ENCODE results near the gene TEDC2.

The TEDC2 gene

DNA sequence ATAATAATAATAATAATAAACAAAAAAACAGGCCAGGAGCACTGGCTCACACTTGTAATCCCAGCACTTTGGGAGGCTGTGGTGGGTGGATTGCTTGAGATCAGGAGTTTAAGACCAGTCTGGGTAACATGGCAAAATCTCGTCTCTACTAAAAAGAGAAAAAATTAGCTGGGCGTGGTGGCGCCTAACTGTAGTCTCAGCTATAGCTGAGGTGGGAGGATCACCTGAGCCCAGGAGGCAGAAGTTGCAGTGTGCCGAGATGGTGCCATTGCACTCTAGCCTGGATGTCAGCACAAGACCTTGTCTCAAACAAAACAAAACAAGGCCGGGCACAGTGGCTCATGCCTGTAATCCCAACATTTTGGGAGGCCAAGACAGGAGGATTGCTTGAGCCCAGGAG, 35.1 kb downstream of the TEDC2 start:
- DNase-seq (ENCODE audit: low read depth): no peak

DNA sequence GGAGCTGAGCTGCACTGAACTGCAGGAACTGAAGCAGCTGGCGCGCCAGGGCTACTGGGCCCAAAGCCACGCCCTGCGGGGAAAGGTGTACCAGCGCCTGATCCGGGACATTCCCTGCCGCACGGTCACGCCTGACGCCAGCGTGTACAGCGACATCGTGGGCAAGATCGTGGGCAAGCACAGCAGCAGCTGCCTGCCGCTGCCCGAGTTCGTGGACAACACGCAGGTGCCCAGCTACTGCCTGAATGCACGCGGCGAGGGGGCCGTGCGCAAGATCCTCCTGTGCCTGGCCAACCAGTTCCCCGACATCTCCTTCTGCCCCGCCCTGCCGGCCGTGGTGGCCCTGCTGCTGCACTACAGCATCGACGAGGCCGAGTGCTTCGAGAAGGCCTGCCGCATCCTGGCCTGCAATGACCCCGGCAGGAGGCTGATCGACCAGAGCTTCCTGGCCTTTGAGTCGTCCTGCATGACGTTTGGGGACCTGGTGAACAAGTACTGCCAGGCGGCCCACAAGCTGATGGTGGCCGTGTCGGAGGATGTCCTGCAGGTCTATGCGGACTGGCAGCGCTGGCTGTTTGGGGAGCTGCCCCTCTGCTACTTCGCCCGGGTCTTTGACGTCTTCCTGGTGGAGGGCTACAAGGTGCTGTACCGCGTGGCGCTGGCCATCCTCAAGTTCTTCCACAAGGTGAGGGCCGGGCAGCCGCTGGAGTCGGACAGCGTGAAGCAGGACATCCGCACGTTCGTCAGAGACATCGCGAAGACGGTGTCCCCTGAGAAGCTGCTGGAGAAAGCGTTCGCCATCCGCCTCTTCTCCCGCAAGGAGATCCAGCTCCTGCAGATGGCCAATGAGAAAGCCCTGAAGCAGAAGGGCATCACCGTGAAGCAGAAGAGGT, 36.6 kb downstream of the TEDC2 start:
- no peak for DNase-seq (ENCODE audit: low read depth)

DNA sequence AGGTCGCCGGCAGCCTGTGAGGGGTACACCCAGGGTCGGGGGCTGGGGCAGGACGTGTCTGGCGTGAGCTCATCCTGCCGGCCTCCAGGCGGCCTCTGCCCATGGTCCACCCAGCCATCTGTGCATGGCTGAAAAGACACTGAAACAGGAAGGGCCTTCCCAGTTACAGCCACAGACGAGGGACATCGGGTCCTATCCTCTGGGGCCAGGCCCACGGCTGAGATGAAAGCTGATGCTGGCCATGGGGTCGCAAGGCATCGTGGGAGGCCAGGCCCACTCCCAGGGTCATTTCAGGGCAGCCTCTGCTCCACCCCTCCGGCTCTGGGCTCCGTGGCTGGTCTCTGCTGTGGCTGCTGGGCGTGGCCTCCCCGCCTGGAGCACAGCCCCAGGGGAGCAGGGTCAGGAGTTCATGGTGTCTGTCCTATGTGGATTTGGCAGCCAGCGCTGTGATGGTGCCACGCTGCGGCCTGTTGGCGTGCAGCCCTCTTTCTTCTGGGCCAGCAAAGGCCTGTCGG, 37.3 kb downstream of the TEDC2 start:
- DNase-seq (ENCODE audit: low read depth): no peak

DNA sequence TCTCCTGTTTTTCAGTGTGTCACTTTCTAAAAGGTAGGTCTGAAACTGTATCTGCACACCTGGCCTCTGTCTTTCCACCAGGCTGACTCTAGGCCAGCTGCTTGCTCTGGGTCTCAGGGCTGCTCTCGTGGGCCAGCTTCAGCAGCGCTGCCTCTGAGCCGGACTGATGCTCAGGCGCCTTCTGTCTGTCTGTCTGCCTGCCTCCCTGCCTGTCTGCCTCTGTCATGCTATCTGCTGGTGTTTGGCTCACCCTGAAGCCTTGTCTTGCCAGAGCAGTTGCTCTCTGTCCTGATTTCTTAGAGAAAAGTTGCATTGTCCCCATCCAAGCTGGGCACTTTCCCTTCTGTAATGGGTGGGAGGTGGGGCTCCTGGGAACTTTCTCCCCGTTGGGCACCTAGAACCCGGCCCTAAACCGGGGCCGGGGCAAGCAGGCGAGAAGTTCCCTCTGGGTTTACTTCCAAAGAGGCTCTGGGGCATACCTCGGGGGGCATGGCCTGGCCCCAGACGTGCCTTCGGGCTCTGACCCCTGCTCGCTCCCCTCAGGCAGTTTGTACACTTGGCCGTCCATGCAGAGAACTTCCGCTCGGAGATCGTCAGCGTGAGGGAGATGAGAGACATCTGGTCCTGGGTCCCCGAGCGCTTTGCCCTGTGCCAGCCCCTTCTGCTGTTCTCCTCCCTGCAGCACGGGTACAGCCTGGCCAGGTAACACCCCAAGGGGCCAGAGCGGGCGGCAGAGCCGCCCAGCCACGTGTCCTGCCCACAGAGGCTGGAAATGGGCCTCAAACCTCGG, 38.0 kb downstream of the TEDC2 start:
- no peak for DNase-seq (ENCODE audit: low read depth)

DNA sequence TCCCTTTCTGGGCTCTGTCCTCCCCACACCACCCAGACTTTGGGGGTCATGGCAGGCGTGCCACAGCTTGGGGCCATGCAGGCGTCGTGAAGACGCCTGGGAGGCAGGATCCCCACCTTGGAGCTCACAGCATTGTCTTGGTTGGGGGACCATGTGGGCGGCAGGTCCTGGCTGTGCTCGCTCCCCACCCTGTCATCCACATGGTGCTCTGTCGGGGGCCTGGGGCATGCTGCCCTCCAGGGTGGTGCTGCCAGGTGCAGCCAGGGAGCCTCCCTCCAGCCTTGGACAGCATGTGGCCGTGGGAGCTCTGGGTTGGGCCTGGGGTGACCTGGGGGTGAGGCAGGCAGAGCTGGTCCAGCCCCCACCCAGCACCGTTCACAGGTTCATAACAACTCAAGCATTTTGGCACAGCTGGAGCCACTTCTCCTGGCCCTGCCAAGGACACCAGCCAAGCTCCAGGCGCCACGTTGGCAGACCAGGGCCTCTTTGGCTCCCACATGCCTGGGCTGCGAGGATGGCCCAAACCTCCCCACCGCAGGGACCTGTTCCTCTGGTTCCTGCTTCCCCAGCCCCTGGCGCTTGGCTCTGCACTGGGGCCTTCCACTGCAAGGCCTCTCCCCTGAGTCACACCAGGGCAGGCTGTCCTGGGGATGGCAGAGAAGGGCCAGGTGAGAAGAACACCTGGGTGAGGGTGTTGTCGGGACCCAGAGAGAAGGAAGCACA, 38.8 kb downstream of the TEDC2 start:
- no peak for DNase-seq (ENCODE audit: low read depth)

DNA sequence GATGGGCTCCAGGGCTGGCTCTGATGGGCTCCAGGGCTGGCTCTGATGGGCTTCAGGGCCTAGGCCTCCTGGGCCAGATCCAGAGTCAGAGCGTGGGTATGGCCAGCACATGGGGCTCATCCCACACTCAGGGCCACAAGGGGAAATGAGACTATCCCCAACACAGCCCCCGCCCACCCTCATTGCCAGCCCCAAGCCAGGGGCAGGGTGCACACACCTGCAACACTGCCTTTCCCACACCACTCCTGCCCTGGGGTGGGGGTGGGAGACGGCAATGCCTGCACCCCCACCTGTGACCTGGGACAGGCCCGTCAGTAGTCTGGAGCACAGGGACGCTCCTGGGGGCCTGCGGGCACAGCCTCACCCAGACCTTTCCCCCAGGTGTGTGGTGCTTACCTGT, 39.5 kb downstream of the TEDC2 start:
- DNase-seq (ENCODE audit: low read depth): no peak

DNA sequence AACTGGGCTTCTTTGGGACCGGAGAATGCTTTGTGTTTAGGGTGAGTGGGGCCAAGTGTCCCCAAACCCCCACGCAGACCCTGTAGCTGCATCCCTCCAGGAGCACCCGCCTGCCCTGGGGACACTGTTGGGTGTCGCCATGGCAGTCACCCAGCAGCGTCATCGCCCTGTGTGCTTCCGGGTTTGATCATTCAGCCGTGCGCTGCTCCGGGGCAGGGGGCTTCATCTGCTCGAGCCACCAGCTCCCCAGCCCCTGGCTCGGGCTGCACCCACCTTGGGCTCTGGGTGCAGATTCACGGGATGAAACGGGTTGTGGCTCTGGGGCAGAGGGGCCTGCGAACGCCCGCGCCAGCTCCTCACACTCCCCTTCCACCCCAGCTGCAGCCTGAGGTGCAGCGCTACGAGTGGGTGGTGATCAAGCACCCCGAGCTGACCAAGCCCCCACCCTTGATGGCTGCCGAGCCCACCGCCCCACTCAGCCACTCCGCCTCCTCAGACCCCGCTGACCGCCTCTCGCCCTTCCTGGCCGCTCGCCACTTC, 40.1 kb downstream of the TEDC2 start:
- DNase-seq (ENCODE audit: low read depth): no peak

DNA sequence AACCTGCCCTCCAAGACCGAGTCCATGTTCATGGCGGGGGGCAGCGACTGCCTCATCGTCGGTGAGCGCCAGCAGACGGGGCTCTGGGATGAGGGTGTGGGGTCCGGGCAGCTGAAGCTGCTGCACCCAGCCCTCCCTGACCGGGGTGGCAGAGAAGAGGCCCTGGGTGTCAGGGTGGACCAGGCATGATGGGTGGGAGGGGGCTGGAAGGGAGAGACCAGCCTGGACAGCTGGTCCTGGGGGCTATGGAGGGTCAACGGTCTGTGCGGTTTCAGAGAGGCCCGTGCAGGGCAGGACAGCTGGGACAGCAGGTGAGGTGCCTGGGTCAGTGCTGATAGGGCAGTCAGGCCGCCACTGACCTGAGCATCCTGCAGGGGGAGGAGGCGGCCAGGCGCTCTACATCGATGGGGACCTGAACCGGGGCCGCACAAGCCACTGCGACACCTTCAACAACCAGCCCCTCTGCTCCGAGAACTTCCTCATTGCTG, 40.6 kb downstream of the TEDC2 start:
- DNase-seq (ENCODE audit: low read depth): no peak

DNA sequence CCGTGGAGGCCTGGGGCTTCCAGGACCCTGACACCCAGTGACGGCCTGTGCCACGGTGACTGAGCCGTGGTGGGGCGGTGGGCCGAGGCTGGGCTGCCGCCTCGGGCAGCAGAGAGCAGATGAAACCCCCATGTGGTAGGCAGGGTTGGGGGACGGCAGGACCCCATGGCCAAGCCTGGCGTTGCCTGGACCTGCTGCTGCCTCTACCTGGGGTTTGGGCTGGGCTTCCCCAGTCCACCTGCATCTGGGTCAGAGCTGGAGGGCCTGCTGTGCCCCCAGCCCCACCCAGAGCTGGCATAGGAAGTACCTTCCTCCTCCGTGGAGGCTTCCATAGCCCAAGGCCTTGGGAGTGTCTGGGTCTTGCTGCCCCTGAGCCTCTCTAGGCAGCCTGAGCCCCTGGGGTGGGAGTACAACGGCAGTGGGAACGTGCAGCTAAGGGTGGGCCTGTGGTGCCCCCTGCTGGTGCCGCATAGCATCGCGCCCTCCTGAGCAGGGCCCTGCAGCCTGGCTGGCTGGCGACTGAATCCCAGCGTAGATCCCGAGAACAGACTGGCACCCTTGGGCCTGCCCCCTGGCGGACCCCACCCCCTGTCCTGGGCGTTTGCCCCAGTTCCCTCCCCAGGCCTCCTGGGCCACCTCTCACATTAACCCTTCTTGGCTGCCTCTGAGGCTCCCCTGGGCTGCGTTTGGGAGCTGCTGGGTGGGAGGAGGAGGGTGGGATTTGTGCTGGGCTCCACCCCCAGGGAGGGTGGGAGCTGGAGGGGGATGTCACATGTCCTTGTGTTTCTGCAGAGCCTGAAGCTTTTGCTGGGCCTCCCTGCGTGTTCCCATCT, 41.2 kb downstream of the TEDC2 start:
- DNase-seq (ENCODE audit: low read depth): no peak

DNA sequence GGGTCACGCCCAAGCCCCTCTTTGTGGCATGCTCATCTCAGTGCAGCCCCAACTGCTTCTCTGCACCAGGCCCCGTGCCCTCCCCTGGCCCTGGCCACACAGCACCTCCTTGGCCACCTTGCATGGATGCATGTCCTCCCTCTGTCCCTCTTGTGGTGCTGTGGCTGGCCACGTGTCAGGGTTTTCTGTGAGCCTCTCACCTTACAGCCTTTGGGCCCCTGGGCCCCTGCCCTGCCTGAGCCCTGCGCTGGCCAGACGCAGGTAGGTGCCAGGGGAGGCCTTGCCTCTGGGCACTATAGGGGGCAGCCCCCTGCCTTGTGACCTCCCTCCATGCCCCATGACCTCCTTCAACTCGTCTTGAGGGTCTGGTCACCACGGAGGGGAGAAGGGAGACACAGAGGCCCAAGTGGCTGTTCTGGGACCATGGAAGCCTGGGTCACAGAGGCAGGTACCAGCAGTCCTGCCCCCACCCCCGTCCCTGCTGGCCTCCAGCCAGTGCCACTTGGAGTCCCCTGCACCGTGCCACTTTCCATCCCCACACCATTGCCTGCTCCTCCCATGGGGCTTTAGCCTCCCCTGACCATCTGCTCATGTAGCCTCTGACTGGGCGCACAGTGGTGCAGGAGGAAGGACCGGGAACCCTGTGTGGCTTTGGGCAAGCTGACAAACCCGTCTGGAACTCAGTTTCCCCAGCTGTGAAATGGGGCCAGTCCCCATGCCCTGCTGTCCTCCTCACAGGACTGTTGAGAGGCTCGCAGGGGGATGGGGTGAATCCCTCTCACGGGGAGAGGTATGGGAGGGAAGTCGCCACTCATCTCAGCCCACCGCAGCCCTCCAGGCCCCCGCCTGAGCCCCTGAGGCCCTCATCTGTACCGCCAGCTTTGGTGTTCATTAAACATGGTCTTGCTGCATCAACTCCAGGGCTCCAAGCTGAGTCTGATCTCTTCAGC, 42.3 kb downstream of the TEDC2 start:
- no peak for DNase-seq (ENCODE audit: low read depth)

DNA sequence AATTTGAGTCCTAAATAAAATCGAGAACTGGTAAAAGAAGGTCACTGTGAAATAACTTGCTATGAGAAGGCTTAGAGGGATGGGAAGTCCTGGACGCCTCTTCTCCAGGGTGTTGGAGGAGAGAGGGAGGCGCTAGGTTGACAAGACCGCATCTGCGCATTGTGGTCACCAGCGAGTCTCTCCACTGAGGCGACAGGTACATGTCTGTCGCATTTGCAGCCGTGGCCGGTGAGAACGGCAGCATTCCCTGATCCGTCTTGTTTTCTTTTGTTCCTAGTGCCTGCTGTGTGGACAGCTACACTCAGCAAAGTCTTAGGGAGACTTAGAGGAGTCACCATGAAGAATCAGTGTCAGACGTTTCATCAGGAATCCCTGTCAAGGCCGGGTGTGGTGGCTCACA, 45.8 kb downstream of the TEDC2 start:
- no peak for DNase-seq (ENCODE audit: low read depth)

DNA sequence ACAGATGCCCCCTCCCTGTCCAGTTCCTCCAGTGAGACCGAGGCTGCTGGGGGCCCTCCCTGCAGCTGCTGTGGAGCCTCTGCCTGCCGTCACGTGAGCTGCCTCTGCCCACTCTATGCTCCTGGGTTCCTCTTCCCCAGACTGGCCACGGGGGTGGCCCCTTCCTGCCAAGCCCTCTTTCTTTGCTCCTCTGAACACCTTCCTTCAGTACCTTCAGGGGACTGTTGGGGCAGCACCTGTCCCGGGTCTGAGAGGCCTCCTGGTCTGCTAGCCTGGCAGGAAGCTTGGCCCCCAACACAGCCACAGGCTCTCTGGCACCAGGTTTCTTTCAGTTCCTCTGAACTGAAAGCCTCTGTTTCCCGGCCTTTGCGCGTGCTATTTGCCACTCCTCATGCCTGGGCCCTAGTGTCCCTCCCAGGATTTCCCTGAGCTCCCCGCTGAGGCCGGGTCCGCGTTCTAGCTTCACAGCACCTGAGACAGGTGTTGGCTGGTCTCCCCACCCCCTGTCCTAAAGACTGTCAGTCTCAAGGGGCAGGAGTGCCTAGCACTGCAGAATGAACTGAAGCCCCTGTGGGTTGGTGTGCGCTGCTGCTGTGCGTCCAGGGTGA, 47.2 kb downstream of the TEDC2 start:
- DNase-seq (ENCODE audit: low read depth): no peak

DNA sequence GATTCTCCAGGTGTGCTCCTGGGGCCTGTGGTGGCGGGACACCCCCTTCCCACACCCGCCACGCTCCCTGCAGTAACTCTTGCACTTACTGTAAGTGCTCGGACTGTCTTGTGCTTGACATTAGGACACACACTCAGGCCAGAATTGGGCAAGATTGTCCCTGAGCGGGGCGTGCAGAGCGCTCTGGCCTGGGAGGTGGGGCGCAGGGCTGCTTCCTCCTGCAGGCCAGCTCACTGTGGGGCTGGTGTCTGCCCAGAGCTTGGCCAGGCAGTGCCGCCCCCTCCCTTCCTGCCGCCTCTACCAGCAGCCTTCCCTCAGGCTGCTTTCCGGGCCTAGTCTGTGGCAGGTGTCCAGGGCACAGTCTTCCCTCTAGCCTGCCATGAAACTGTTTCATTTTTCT, 47.8 kb downstream of the TEDC2 start:
- DNase-seq (ENCODE audit: low read depth): no peak

DNA sequence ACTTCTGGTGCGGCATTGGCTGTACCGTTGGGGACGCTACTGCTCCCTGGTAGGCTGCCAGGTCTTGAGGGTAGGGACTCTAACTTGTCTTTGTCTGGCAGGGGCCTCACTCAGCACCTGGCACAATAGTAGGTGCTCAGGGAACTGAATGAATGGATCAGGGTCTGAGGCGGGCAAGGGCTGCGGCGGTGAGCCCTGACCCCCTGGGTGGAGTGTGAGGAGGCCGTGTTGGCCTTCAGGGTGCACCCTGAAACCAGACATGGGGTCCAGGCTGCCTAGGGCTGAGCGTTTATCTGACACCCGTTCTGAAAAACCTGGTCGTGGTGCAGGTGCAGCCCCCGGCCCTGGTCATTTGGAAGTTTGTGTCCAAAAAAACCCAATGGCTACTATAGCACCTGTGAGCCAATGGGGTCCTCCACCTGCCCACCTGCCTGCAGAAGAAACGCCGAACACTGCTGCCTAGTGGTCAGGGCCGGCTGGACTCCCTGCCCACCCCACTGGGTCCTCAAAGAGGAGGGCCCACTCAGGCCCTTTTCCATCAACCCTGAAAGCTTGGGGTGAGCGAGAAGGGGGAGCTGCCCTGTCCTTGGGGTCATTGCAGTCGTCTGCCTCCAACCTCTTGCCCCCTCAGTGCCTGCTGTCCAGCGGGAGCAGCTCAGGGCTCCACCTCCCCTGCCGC, 49.0 kb downstream of the TEDC2 start:
- DNase-seq (ENCODE audit: low read depth): no peak

DNA sequence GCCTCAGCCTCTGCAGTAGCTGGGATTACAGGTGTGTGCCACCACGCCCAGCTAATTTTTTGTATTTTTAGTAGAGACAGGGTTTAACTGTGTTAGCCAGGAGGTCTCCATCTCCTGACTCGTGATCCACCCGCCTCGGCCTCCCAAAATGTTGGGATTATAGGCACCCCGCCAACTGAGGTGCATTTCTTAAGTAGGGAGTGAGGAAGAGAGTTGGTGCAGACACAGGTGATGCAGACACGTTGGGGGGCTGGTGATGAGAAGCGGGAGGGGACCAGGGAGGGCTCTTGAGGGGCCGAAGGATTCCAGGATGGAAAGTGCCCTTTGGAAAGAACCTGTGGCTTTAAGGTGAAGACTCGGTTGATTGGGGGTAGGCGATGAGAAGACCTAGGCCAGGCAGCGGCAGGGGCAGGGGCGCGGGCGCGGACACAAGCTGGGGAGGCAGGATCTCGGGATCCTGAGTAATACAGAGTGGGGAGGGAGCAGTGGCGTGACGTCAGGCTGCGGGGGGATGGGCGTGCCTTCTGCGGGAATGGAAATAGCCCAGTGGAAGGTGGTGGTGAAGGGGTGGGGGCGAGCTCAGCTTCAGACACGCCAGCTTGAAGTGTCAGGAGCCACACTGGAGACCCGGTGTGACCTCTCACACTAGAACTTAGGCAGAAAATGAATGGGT, 51.4 kb downstream of the TEDC2 start:
- DNase-seq (ENCODE audit: low read depth): no peak

DNA sequence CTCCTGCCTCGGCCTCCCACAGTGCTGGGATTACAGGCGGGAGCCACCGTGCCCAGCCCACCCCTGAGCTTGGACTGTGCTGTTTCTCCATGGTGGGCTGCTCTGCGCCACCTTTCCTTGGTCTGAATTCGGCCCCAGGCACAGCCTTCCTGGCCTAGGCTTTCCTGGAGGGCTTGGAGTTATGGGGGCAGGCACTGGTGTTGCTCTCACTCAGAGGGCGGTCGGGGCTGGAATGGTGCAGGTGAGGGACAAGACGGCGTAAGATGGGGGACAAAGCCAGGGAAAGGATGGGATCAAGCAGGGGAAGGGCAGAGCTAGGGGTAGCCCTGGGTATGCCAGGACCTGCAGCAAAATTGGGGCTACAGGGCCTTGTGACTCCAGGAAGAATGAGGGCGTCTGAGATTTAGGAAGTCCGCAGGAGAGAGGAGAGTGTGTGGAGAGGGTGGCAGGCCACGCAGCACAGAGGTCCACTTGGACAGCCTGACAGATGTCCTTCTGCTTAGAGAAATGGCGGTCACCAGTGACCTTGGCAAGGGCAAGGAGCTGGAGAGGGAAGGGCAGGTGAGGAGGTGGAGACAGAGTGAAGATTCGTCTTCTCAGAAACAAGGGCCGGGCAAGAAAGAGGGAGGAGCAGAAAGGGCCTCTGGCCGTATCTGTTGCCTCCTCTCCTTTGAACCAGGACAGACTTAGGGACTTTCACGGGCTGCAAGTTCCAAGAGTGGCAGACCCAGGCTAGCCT, 52.3 kb downstream of the TEDC2 start:
- DNase-seq (ENCODE audit: low read depth): no peak

DNA sequence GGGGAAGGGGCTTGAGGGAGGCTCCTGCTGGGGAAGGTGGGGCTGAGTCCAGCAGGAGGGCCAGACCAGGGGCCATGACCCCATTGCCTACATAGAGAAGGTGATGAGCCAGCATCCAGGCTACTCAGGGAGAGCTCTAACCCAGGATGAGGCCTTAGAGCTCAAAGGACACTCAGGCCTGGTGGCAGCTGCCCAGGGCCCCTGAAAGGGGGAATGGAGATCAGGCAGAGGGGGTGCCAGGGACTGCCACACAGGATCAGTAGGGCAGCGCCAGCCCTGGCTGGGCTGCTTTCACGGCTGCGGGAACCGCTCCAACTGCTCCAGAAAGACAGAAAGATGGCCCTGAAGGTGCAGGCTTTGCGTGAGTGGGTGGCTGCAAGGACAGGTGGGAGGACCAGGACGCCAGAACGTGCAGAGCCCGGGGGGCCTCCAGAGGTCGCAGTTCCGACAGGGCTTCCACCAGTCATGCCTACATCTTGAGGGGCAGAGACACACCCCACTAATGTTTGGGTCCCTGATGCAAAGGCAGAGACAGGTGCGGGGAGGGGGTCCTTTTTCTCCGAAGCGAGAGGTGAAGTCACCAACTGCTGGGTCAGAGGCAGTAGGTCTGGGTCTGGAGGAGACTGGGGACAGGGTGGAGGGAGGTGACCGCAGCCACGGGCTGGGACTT, 53.0 kb downstream of the TEDC2 start:
- no peak for DNase-seq (ENCODE audit: low read depth)
